OCI-LY1 (cell line): ENCODE measurements around the gene BEND3.

Source experiments
- H2AFZ ChIP-seq: fragments of 200-600 bp; sonication (generic), shearing (Covaris generic); 2 replicates; pipeline ENCODE4 v1.6.0; 2014; ENCODE audit warnings: antibody characterized with exemption, mild to moderate bottlenecking, low read length
- H3F3A ChIP-seq: fragments of 200-600 bp; sonication (generic), shearing (Covaris generic); 2 replicates; pipeline ENCODE4 v1.6.0; 2014; ENCODE audit warnings: mild to moderate bottlenecking, antibody characterized with exemption, low read length, moderate library complexity; ENCODE audit not compliant: insufficient read depth
- H3K27ac ChIP-seq: fragments of 200-600 bp; sonication (generic); 2 replicates; pipeline ENCODE4 v1.5.1; 2014; ENCODE audit warnings: low read length, mixed run types, mild to moderate bottlenecking, low read depth; ENCODE audit not compliant: poor library complexity, severe bottlenecking
- H3K27me3 ChIP-seq: fragments of 200-600 bp; sonication (generic); 2 replicates; pipeline ENCODE4 v1.6.0; 2014; ENCODE audit warnings: antibody characterized with exemption, mild to moderate bottlenecking, low read length, moderate library complexity; ENCODE audit not compliant: insufficient read depth
- H3K36me3 ChIP-seq: fragments of 200-600 bp; sonication (generic); 2 replicates; pipeline ENCODE4 v1.6.1; 2014; ENCODE audit warnings: mild to moderate bottlenecking, antibody characterized with exemption, low read length, moderate library complexity, mixed read lengths; ENCODE audit not compliant: insufficient read depth
- H3K4me1 ChIP-seq: fragments of 200-600 bp; sonication (generic); 2 replicates; pipeline ENCODE4 v1.5.1; 2014; ENCODE audit warnings: mild to moderate bottlenecking, low read length, moderate library complexity; ENCODE audit not compliant: insufficient read depth, severe bottlenecking
- H3K4me2 ChIP-seq: fragments of 200-600 bp; sonication (generic), shearing (Covaris generic); 2 replicates; pipeline ENCODE4 v1.6.1; 2014; ENCODE audit warnings: low read length
- H3K4me3 ChIP-seq: fragments of 200-600 bp; sonication (generic); 2 replicates; pipeline ENCODE4 v1.5.1; 2014; ENCODE audit warnings: low read length, low read depth, mild to moderate bottlenecking, mixed read lengths; ENCODE audit not compliant: poor library complexity, severe bottlenecking
- H3K79me2 ChIP-seq: fragments of 200-600 bp; shearing (Covaris generic); 2 replicates; pipeline ENCODE4 v1.6.1; 2016; ENCODE audit warnings: mixed run types, low read length, mixed read lengths; ENCODE audit not compliant: insufficient read depth
- H3K9ac ChIP-seq: fragments of 200-600 bp; sonication (generic), shearing (Covaris generic); 2 replicates; pipeline ENCODE4 v1.6.1; 2014; ENCODE audit warnings: mild to moderate bottlenecking, low read length, mixed read lengths
- H3K9me2 ChIP-seq: fragments of 200-600 bp; sonication (generic), shearing (Covaris generic); 2 replicates; pipeline ENCODE4 v1.6.1; 2014; ENCODE audit warnings: low read depth, mild to moderate bottlenecking, low read length, mixed read lengths
- H3K9me3 ChIP-seq: fragments of 200-600 bp; shearing (Covaris generic); 2 replicates; pipeline ENCODE4 v1.6.1; 2014; ENCODE audit warnings: low read length, mixed read lengths
- H4K20me1 ChIP-seq: fragments of 200-600 bp; sonication (generic), shearing (Covaris generic); 2 replicates; pipeline ENCODE4 v1.6.0; 2016; ENCODE audit warnings: mild to moderate bottlenecking, low read length; ENCODE audit not compliant: insufficient read depth
- CTCF ChIP-seq: fragments of 200-600 bp; sonication (generic), shearing (Covaris generic); IDR thresholded peaks from 2 replicates; pipeline ENCODE4 v1.5.1; 2017; ENCODE audit warnings: mild to moderate bottlenecking, antibody characterized with exemption, low read length, moderate library complexity, mixed read lengths
- EZH2 ChIP-seq: fragments of 200-600 bp; sonication (generic), shearing (Covaris generic); IDR thresholded peaks from 2 replicates; pipeline ENCODE4 v1.8.0; 2017; ENCODE audit warnings: borderline replicate concordance, mixed run types, mild to moderate bottlenecking, antibody characterized with exemption, low read length, moderate library complexity, mixed read lengths

The BEND3 gene

GRCh38 chr6:107080036-107080435 is 35.3 kb downstream of the BEND3 start:
- Histone ChIP-seq H3K36me3 (peaks cover 36% of the 10 kb centered on the region), H3K79me2 (0 out of 2 replicates have a peak, but pooled peaks cover 4% of the 10 kb centered on the region), H3K9me3 (no peaks in the 10 kb centered on the region), H4K20me1 (no peaks in the 10 kb centered on the region), H2AFZ (no peak overlapping the region), H3K4me2 (no peak overlapping the region), H3K27me3 (no peaks in the 10 kb centered on the region), H3K4me3 (no peak overlapping the region), H3K9me2 (no peaks in the 10 kb centered on the region), H3K9ac (no peak overlapping the region), H3K4me1 (peaks cover 15% of the 10 kb centered on the region), H3F3A (no peaks in the 10 kb centered on the region), H3K27ac (no peak overlapping the region)
- TF ChIP-seq EZH2 (no peak), CTCF (peak; percentile 52)

GRCh38 chr6:107079429-107079828 is 35.9 kb downstream of the BEND3 start:
- 0 out of 2 replicates have a peak, but pooled peaks cover 4% of the 10 kb centered on the region for H3K79me2 ChIP-seq
- H3K27me3 ChIP-seq = no peaks in the 10 kb centered on the region
- TF ChIP-seq CTCF = 0 out of 2 replicates have a peak, but pooled peaks have one; percentile 21
- TF ChIP-seq EZH2 = no peak
- no peak overlapping the region for H3K9ac ChIP-seq
- H3K4me2 ChIP-seq = no peak overlapping the region
- H3K9me2 ChIP-seq = no peaks in the 10 kb centered on the region
- peaks cover 15% of the 10 kb centered on the region for H3K4me1 ChIP-seq
- no peak overlapping the region for H3K27ac ChIP-seq
- H3F3A ChIP-seq = no peaks in the 10 kb centered on the region
- H2AFZ ChIP-seq = no peak overlapping the region
- peaks cover 29% of the 10 kb centered on the region for H3K36me3 ChIP-seq
- H3K4me3 ChIP-seq = no peak overlapping the region
- no peaks in the 10 kb centered on the region for H4K20me1 ChIP-seq
- no peaks in the 10 kb centered on the region for H3K9me3 ChIP-seq

- Histone ChIP-seq H3K9ac (no peak overlapping the region), H3K36me3 (peaks cover 12% of the 10 kb centered on the region; the same call in 1 of the 2 replicates), H3K4me2 (no peak overlapping the region), H3K9me3 (no peaks in the 10 kb centered on the region), H4K20me1 (no peaks in the 10 kb centered on the region), H3K79me2 (no peaks in the 10 kb centered on the region), H3K9me2 (no peaks in the 10 kb centered on the region), H3F3A (no peaks in the 10 kb centered on the region), H3K27me3 (no peaks in the 10 kb centered on the region), H3K27ac (no peak overlapping the region), H3K4me3 (no peak overlapping the region), H3K4me1 (peaks cover 4% of the 10 kb centered on the region), H2AFZ (no peak overlapping the region)
- TF ChIP-seq CTCF (no peak), EZH2 (no peak)
These were observed 37.6 kb downstream of the BEND3 start for GRCh38 chr6:107077710-107078109.
